Left hindlimb (tissue), 1 donor: Measurements from ENCODE around the gene NHP2.
"Not testable (repeated sequence)": the region's sequence is repeated elsewhere in the genome, so short reads cannot be mapped to it uniquely, and the experiment has no call there.

Experiments
- DNase-seq: peaks from one replicate; pipeline ENCODE4 v3.0.0-alpha.2; 2018

Gene NHP2

GRCh38 chr5:178153530-178154340 lies at the start of gene NHP2:
Gene NHP2, minus strand, starts transcription at chr5:178153885. Its CDS starts 68 bp downstream, at chr5:178153817.
- DNase-seq = peak; percentile 98

GRCh38 chr5:178202541-178202940 lies 48.9 kb upstream of the NHP2 start:
- no peak for DNase-seq

GRCh38 chr5:178201927-178202235 lies 48.2 kb upstream of the NHP2 start:
- DNase-seq = no peak

DNA sequence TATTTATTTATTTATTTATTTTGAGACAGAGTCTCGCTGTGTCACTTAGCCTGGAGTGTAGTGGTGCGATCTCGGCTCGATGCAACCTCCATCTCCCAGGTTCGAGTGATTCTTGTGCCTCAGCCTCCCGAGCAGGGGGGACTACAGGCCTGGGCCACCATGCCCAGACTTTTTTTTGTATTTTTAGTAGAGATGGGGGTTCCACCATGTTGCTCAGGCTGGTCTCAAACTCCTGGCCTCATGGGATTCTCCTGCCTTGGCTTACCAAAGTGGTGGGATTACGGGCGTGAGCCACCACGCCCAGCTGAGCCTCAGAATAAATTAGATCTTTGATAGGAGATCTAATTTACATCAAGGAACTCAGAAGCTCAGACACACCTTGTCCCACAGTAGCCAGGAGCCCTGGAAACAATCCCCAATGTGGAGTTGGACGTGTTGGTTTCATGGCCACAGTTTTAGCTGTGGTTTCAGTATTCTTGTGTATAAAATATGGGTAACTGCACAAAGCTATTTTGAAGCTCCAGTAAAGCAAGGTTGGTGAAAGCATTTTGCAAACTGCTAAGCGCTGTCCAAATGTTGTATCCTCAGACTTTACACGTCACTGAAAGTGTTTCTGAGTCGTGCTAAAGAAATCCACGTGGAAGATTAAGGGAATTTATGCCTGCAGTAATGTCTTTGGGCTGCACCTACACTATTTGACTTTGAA lies 47.7 kb upstream of the NHP2 start:
- DNase-seq = no peak

DNA sequence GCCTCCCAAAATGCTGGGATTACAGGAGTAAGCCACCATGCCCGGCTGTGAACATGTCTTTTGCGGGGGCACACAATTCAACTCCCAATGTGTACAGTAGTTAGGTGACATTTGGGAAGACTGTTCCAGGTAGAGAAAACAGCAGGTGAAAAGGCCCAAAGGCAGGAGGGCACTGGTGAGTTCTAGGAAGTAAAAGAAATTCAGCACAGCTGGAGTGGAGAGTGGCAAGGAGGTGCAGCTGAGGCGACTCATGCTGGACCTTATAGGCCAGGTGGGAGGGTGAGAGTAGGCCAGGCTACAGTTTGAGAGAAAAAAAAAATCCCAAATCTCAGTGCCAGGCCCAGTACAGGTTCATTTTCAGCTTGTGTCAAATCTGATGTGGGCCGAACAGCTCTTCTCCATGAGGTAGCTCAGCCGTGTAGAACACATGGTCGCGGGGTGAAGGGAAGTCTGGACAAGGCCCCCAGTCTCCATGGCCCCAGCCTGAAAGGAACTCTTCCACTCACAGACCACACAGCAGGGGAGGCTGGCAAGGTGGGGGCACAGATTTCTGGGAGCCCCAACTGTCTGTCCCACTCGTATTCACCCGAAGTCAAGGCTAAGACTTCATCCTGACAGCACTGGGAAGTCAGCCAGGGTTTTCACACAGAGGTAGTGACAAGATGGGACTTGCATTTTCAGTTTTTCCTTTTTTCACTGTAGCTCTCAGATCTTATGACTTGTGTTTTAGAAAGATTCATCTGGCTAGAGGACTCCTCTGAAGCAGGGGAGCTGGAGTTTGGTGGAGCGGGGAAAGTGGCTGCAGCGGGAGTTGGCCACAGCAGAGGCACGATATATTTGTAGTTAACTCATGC lies 46.1 kb upstream of the NHP2 start:
- DNase-seq = no peak

DNA sequence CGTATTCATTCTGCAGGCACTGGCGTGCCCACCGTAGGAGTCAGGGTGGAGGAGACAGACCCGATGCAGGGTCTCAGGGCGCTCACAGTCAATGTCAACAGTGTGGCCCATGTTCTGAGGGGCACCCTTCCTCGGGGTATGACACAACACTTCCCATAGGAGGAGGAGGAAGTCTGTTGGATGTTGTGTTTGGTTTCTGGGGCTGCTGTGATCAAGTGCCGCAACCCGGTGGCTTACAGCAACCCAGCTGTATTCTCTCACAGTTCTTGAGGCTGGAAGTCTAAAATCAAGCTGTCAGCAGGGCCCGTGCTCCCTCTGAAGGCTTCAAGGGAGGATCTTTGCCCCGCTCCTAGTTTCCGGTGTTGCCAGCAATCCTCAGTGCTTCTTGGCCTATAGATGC lies 45.0 kb upstream of the NHP2 start:
- DNase-seq = no peak

DNA sequence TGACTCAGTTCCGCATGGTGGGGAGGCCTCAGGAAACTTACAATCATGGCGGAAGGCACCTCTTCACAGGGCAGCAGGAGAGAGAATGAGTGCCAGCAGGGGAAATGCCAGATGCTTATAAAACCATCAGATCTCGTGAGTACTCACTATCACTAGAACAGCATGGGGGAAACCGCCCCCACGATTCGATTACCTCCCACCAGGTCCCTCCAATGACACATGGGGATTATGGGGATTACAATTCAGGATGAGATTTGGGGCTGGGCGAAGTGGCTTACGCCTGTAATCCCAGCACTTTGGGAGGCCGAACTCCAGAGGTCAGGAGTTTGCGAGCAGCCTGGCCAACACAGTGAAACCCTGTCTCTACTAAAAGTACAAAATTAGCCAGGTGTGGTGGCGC lies 44.5 kb upstream of the NHP2 start:
- not testable (repeated sequence) for DNase-seq

- DNase-seq = no peak
These were observed 43.3 kb upstream of the NHP2 start for GRCh38 chr5:178196986-178197385.

- no peak for DNase-seq
These were observed 42.7 kb upstream of the NHP2 start for GRCh38 chr5:178196281-178196812.

DNA sequence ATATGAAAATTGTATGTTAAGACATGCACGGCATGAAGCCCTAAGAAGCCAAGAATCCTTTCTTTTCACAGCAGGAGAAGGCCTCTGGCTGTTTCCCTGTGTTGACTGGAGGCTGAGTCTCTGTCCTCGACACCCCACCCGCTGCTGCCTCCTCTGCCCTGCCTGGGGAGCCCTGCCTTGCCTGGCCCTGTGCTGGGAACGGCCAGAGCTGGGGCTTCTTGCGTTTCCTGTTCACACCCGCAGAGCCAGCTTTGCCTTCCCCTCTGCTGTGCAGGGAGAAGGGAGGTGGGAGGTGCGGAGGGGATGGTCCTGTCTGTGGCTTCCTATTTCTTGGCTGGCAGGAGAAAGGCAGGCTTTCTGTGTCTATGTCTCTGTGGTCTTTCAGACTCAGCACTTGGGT lies 40.3 kb upstream of the NHP2 start:
- no peak for DNase-seq

GRCh38 chr5:178193251-178193809 lies 39.6 kb upstream of the NHP2 start:
- no peak for DNase-seq

GRCh38 chr5:178192787-178193186 lies 39.1 kb upstream of the NHP2 start:
- DNase-seq = no peak

DNA sequence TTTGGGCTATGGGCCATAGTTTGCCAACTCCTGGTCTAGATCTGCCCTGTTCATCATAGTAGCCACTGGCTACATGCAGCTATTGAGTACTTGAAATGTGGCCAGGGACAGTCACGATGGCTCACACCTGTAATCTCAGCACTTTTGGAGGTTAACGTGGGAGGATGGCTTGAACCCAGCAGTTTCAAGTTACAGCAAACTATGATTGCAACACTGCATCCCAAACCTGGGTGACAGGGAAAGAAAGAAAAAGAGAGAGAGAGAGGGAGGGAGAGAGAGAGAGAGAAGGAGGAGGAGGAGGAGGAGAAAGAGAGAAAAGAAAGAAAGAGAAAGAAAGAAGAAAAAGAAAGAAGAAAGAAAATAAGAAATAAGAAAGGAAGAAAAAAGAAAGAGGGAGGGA lies 38.6 kb upstream of the NHP2 start:
- DNase-seq = no peak

DNA sequence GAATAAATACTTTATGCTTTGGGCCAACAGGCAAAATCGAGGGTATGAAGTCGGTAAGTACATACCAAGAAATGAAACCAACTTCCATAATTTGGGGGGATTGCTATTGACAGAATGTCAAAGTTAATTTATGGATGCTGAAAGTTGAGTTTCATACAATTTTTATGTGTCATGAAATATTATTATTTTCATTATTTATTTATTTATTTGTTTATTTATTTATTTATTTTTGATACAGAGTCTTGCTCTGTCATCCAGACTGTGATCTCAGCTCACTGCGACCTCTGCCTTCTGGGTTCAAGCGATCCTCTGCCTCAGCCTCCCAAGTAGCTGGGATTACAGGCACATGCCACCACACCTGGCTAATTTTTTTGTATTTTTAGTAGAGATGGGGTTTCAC lies 38.0 kb upstream of the NHP2 start:
- no peak for DNase-seq

DNA sequence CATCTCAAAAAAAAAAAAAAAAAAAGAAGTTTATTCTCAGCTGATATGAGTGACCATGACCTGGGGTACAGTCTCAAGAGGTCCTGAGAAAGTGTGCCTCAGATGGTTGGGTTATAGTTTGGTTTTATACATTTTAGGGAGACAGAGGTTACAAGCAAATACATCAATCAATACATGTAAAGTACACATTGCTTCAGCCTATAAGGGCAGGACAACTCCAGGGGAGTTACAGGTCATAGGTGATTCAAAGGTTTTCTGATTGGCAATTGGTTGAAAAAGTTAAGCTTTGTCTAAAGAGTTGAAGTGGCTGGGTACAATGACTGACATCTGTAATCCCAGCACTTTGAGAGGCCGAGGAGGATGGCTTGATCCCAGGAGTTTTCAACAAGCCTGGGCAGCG lies 35.7 kb upstream of the NHP2 start:
- DNase-seq = no peak

DNA sequence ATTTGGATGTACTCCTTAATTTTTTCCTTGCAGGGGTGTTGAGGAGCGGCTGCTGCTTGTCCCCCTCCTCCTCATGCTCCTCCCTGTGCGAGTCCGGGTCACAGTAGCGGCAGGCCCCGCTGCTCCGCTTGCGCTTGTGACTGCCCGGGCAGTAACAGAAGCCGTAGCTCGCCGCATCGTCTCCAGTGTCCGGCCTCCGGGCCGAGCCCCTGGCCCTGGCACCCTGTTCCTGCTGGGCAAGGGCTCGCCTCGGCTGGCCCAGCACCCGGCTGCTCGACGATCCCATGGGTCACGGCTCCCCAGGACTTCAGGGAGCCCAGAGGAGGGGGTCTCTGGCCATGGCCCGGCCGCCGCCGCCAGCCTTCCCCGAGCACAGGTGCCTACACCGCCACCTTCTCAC lies 33.3 kb upstream of the NHP2 start, which contains the start of gene GMCL2:
TSS of gene GMCL2 (minus strand) at position 358 of the 400 bp plus-strand sequence. CDS start at position 286, 72 bp downstream.
- no peak for DNase-seq

DNA sequence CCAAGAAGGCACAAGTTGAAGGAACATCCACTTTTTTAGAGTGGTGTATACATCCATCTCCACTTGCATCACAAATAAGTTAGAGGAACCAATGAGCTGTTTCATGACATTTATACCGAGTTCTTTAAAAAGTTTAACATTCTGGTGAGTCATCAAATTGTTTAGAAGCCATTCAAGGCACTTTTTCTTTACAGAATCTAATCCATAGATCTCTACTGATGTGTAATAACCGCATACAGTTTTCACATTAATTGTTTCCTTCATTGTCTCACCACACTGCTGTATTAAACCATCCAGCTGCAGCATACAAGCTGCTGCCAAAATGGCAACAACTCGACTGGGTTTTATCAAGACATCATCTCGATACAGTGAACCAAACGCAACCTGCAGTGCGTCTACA lies 32.7 kb upstream of the NHP2 start:
- no peak for DNase-seq

GRCh38 chr5:178182158-178182876 lies 28.6 kb upstream of the NHP2 start:
- no peak for DNase-seq

DNA sequence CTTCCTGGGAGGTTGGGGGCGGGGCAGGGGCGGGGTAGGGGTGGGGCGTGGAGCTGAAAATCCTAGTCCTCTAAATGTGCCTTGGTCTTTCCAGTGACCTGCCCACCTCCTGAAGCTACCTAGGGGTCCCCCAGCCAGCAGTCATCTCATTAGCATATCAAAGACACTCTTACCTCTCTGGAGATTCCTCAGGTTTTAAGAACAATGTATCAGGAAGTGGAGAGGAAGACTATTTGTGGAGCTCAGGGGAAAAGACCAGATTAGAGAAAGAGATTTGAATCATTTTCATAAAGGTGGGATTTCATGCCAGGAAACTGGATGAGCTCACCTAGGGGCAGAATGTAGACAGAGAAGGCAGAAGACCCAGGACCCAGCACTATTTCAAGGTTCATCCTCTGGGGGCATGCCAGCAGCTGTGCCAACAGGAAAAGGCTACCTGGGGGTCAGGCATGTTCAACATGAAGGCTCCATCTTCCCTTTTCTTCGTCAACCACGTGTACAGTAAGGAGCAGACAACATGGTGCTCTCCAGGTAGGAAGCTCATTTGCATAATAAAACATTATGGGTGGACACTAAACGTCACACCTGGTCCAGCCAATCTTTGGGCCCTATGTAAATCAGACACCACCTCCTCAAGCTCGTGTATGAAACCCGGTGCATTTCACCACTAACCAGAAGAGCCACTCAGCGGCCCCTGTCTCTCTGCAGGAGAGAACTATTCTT lies 26.6 kb upstream of the NHP2 start:
- no peak for DNase-seq

DNA sequence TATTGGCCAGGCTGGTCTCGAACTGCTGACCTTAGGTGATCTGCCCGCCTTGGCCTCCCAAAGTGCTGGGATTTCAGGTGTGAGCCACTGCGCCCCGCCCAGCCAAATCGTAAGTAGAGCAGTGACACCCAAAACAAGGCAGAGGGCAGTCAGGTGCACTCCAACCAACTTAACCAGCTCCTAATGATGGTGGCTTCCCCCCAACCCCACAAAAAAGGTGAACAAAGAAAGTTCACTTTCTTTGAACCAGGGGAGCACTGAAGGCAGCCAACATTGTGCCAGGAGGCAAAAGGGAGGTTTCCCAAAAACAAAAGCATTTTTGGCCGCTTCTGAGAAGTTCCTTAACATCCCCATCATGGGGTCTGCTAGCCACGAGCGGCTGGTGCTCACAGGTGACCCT lies 23.9 kb upstream of the NHP2 start:
- no peak for DNase-seq

DNA sequence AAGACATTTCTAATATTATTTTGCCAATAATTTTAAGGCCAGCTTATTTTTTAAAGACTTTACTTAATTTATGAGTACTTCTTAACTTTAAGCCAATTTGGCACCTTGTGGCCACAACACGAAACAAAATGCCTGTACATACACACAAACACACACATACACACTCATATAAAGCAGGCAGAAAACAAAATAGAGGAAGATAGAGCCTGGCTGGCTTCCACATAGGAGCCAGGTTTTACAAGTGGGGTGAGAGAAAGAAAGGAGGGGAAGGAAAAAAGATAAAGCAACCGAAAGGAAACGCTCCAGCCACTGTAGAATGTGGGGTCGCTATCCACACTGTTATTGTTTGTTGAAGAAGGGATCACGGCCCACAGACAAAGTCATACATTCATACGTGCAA lies 23.1 kb upstream of the NHP2 start:
- no peak for DNase-seq

DNA sequence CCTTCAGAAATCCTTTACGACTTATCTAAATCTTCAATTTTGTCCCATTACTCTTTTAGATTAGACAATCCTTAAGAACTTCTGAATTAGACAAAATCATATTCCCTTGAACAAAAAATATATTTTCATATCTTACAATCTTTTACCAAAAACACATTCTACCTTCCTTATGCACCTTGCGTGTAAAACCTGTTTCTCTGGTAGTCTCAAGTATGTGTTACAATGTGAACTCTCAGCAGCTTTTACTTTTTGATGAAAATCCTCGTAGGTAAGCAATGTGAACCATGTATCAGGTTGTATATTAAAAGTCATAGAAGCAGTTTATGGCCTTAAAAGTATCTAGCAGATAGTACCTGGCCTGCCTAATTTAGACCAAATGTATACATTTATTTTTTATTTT lies 20.8 kb upstream of the NHP2 start:
- no peak for DNase-seq
